NCI-H82 treated with DMSO at 0.1 percent for 48 hours (cell line): Measurements from ENCODE around the gene PPIF.

Source experiments
- DNase-seq: peaks from one replicate; lab custom pipeline; 2025; ENCODE audit not compliant: unreplicated experiment; lab: John Stamatoyannopoulos, UW

Gene PPIF

GRCh38 chr10:79385392-79385795 lies 38.1 kb downstream of the PPIF start:
- DNase-seq, result no peak

GRCh38 chr10:79385804-79386531 lies 38.7 kb downstream of the PPIF start:
- DNase-seq, result no peak

- no peak for DNase-seq
Measured at GRCh38 chr10:79386637-79387465, 39.6 kb downstream of the PPIF start.

GRCh38 chr10:79387466-79387973 lies 40.3 kb downstream of the PPIF start:
- DNase-seq, result no peak

- no peak for DNase-seq
Measured at GRCh38 chr10:79387974-79388850, 40.9 kb downstream of the PPIF start.

GRCh38 chr10:79390057-79390456 lies 42.8 kb downstream of the PPIF start:
- no peak for DNase-seq

- no peak for DNase-seq
Measured at GRCh38 chr10:79390551-79391229, 43.4 kb downstream of the PPIF start.

GRCh38 chr10:79391231-79392019 lies 44.2 kb downstream of the PPIF start:
- DNase-seq, result no peak

- no peak for DNase-seq
Measured at GRCh38 chr10:79392020-79392398, 44.7 kb downstream of the PPIF start.

GRCh38 chr10:79392506-79393176 lies 45.4 kb downstream of the PPIF start:
- no peak for DNase-seq

GRCh38 chr10:79393221-79393923 lies 46.1 kb downstream of the PPIF start:
- no peak for DNase-seq

- no peak for DNase-seq
Measured at GRCh38 chr10:79393924-79394610, 46.8 kb downstream of the PPIF start.

GRCh38 chr10:79394664-79395063 lies 47.4 kb downstream of the PPIF start:
- no peak for DNase-seq

- DNase-seq, result no peak
Measured at GRCh38 chr10:79396520-79396919, 49.3 kb downstream of the PPIF start.

- DNase-seq, result no peak
Measured at GRCh38 chr10:79397051-79397450, 49.8 kb downstream of the PPIF start.

- no peak for DNase-seq
Measured at GRCh38 chr10:79397575-79398303, 50.5 kb downstream of the PPIF start.

GRCh38 chr10:79398642-79399041 lies 51.4 kb downstream of the PPIF start:
- no peak for DNase-seq
